ENCODE results near the gene C16orf96. TPM values are rescaled to one million over a fixed set of nuclear protein-coding genes. Genes with fewer than 3 reads are reported as not detected.
A peak's percentile ranks its signal among the peaks of the same experiment; 100 is the strongest.

The C16orf96 gene
- not detected in 2 replicates for total RNA-seq (2014; rRNA removed; shearing (Covaris generic))

DNA sequence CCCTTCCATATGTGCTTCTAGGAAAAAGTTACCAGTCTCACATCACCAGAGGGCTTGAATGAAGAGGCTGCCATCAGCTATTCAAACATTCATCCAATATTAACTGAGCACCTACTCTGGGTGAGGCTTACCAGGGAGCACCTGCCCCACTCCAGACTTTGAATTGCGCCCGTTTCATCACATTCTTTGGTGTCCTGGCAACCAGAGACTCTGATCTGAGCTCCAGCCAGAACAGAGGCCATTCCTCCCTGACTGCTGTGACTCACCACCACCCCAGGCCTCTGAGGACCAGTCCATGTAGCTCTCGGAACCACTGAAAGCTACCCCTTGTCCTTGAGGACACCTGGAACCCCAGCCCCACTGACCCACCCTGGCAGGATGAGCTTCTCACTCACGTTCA lies at the start of gene C16orf96:
C16orf96 (plus strand) TSS at position 229 of the 400 bp plus-strand sequence; CDS start at position 379, 150 bp downstream.
- DNase-seq (ENCODE audit: low spot score): peak; percentile 35

DNA sequence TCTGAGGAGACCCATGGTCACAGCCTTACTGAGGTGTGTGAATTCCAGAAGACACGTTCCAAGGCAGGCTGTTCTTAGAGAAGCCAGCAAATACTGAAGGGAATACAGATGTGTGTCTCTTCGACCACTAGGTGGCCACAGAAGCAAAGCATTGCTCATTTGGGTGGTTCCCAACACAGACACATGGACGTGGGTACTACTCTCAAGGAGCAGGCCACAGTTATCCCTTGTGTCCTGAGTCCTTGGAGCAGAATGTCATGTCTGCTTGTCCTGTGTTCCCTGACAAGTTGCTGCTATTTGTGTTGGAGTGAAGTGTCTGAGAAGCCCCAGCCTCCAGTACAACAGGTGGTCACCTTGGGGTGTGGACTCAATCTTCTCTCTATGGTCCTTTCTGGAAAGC lies 49.7 kb upstream of the C16orf96 start:
- peak; percentile 70 for DNase-seq (ENCODE audit: low spot score)

DNA sequence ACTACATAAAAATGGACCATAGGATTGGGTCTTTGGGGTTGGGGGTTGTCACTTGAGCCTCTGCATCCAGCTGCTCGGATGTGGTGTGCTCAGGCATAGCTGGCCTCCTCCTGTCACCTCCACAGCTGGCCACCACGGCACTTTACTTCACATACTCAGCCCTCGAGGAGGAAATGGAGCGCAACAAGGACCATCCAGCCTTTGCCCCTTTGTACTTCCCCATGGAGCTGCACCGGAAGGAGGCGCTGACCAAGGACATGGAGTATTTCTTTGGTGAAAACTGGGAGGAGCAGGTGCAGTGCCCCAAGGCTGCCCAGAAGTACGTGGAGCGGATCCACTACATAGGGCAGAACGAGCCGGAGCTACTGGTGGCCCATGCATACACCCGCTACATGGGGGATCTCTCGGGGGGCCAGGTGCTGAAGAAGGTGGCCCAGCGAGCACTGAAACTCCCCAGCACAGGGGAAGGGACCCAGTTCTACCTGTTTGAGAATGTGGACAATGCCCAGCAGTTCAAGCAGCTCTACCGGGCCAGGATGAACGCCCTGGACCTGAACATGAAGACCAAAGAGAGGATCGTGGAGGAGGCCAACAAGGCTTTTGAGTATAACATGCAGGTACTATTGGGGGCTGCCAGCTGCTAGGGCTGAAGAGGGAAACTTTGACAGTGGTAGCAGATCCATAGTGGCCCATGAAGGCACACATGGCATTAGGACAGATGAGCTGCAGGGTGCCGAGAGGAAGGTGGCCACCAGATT lies 48.4 kb upstream of the C16orf96 start:
- DNase-seq (ENCODE audit: low spot score): no peak

DNA sequence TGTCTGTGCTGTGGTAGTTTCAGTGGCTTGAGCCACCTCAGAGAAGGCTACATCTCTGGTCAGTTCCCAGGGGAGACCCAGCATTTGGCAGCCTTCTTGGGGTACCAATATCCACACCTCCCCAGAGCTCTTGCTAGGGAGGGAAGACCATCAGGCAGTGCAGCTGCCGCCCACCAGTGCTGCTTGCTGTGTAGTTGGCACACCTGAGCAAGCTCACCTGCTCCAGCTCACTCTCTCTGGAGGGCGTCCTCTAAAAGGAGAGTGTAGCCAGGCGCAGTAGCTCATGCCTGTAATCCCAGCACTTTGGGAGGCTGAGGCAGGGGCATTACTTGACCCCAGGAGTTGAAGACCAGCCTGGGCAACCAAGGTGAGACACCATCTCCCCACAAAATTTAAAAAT lies 47.3 kb upstream of the C16orf96 start:
- no peak for DNase-seq (ENCODE audit: low spot score)

DNA sequence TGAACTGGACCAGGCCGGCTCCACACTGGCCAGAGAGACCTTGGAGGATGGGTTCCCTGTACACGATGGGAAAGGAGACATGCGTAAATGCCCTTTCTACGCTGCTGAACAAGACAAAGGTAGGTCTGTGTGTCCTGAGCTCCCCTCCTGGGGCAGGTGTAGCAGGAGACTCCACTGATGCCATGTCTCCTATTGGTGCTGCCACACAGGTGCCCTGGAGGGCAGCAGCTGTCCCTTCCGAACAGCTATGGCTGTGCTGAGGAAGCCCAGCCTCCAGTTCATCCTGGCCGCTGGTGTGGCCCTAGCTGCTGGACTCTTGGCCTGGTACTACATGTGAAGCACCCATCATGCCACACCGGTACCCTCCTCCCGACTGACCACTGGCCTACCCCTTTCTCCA lies 46.7 kb upstream of the C16orf96 start:
- DNase-seq (ENCODE audit: low spot score): no peak

DNA sequence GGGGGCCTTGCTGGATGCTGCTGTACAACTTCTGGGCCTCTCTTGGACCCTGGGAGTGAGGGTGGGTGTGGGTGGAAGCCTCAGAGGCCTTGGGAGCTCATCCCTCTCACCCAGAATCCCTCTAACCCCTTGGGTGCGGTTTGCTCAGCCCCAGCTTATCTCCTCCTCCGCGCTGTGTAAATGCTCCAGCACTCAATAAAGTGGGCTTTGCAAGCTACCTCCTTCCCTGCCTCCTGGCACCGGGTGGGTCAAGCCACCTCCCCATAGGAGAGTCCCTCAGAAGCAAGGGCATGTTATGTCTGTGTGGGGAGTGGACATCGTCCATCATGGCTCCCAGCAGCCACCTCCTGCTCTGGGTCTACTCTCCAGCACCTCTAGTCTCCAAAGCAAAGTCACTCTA lies 46.0 kb upstream of the C16orf96 start:
- DNase-seq (ENCODE audit: low spot score): no peak

DNA sequence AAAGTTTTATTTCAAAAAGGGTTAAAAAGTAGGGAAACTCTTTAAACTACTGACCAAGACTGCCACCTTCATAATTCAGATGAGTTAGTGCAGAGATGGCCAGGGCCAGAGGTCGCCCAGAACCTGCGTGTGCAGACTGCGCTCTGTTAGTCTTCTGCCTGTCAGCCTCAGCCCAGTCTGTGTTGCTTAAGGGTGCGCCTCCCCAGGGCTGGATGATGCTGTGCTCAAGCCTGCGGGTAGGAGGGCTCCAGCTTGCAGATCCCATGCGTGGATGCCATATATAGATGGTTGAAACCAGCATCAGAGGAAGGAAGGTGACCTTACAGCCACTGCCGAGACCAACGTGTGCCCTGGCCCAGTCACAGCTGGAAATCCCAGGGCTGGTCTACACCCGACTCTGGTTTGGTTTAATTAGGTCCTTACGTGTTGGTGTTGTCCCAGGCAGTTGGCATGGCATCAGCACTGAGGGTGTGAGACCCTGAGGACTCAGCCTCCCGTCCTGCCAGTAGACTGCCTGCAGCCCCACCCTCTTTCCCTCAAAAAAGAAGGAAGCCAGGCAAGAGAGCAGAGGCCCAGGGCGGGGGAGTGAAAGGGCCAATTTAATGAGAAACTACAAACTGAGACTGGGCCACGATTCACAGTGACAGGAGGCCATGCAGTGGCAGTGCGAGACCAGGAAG lies 45.3 kb upstream of the C16orf96 start:
- DNase-seq (ENCODE audit: low spot score): no peak

DNA sequence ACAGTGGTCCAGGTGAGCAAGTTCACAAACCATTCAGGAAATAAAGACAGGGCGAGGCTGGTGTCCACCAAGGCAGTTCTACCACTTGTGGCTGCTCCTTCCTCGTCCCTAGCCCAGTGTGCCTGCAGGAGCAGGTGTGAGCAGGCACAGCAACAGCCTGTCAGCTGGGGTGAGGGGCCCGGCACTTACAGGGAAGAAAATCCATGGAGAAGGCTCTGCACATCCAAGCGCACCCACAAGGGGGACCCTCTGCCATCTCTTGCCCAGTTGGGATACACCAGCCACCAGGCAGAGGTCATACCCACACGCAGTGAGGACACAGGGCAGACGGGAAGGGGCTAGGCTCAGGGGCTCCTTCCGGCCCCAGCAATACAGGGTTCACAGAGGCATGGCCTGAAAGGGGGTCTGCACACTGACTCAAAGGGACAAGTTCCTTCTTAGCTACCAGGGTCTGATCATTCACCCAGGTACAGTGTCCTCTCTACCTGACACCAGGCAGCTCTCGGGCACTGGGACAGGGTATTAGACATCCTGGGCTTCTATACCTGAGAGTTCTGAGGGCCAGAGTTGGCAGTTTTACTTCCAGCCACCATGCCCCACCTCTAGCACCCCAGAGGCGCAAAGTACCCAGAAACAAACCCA lies 44.6 kb upstream of the C16orf96 start:
- peak; percentile 56 for DNase-seq (ENCODE audit: low spot score)

DNA sequence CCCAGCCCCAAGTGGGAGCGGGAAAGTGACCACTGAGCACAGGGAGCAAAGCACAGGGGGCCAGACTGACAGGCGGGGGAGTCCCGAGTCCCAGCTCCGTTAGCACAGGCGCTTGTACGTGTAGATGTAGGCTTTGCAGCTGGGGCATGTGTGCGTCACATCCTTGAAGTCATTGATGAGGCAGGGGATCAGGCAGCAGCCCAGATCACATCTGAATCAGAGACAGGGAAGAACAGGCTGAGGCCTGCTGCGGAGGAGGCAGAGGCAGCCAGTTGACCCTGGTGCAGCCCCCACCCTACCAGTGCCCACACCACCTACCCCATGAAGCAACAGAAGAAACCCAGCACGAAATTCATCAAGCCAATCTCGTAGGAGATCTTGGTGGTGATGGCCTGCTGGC lies 43.7 kb upstream of the C16orf96 start:
- DNase-seq (ENCODE audit: low spot score): no peak

DNA sequence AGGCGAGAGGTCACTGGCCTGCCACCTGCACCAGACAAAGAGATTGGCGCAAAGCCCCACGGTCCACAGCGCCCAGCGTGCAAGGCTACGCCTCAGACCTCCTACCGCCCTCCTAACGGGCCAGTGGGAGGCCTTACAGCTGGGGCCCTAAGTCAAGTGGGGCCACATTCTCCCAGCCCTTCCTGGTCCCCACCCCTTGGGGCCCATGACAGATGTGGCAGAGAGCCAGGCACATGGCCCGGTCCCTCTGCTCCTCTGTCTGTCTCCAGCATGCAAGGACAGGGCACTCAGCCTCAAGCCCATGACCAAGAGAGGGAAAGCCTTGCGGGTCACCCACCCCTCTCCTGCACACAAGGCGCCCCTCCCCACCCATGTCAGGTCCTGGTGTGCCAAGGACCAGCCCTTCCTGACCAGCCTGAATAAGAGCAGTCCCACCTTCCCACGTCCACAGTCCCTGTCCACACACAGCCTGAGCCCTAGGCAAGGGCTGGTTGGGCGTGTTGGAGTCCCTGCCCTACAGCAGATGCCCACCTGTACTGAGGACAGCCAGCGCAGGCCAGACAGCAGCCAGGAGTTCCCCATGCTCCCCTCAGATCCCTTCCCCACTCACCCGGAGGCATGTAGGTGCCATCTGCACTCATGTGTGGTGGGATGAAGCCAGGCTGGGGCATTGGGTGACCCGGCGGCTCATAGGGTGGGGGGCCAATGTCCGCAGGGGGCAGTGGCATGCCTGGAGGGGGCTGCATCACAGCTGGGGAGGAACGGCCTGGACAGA lies 42.9 kb upstream of the C16orf96 start:
- DNase-seq (ENCODE audit: low spot score): no peak

DNA sequence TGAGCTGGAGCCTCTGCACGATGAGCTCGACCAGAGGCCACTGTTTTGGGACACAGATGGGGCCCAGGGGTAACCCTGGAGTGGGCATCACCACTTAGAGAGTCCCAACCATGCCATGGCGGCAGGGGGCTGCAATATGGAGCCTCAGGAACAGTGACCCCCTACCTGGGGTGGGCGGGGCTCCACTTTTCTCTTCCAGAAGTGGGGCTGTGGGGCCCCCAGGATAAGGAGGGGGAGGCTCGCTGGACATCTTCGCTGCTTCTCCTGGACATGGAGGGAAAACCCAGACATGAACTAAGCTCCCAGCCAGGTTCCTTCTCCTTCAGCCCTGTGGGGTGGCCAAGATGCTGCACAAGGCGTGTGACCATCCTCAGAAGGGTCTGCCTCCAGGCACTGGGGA lies 42.3 kb upstream of the C16orf96 start:
- no peak for DNase-seq (ENCODE audit: low spot score)

DNA sequence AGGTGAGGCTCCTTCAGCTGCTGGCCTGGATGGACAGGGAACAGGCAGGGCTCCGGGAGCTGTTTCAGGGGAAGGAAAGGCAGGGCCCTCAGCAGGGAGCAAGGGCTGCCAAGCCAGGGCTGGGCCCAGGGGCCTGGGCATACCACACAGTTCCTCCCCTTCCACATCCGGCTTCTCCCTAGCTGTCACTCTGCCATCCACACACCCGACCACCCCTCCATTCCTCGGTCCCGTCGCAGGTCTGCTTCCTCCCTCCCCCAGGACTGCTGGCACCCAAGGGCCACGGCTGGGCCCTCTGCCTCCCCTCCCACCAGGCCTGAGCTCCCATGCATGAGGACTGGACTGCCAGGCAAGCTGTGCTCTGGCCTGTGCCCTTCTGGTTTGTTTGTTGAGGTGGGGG lies 41.5 kb upstream of the C16orf96 start:
- DNase-seq (ENCODE audit: low spot score): no peak

DNA sequence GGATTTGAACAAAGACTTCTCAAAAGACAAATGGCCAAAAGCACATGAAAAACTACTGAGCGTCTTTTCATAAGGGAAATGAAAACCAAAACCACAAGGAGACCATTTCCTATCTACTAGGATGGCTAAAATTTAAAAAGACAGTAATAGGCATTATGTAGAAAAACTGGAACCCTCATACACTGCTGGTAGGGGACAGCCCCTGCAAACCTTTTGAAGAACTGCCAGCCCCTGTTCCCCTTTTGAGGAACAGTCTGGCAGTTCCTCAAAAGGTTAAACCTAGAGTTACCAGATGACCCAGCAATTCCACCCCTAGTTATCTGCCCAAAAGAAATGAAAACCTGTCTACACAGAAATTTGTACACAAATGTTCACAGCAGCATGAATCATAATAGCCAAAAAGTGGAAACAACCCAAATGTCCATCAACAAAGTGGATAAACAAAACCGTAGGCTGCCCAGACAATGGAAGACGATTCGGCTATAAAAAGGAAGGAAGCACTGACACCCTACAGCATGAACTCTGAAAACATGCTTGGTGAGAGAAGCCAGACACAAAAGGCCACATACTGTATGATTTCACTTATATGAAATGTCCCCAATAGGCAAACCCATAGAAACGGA lies 40.4 kb upstream of the C16orf96 start:
- DNase-seq (ENCODE audit: low spot score): no peak

DNA sequence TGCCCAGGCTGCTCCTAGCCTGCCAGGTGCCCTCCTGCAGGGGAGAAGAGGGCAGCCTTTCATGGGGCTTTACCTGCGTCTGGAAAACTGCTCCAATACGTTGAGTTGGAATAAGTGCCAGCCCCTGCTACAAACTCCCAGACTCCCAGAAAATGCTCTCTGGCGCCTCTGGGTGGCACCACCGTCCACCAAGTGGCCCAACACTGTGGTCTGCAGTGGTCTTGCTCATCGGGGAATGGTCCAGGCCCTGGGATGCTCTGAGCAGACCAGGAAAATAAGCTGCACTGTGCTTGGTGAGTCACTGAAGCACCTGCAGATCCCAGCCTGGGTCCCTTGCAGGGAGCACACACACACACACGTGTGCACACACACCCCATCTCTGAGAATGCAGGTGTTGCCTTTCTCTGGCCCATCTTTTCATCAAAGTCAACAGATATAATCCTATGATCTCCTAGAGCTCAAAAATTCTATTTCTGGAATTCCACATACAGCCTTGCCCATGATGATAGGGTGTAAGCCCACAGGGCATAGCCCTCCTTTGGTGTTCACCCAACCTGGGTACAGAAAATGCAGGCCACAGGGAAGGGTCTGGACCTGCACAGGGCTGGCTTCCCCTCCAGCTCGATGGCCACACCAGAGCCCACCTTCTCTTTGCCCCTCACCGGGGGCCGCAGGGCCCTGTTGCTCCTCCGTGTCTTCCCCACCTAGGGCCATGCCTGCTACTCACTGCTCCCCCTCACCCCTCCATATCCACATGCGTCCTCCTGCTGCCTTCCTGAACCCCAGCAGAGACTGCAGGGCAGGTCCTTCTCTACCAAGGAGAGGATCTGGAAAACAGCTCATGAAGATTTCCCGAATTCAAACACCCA lies 38.1 kb upstream of the C16orf96 start:
- DNase-seq (ENCODE audit: low spot score): peak; percentile 30

DNA sequence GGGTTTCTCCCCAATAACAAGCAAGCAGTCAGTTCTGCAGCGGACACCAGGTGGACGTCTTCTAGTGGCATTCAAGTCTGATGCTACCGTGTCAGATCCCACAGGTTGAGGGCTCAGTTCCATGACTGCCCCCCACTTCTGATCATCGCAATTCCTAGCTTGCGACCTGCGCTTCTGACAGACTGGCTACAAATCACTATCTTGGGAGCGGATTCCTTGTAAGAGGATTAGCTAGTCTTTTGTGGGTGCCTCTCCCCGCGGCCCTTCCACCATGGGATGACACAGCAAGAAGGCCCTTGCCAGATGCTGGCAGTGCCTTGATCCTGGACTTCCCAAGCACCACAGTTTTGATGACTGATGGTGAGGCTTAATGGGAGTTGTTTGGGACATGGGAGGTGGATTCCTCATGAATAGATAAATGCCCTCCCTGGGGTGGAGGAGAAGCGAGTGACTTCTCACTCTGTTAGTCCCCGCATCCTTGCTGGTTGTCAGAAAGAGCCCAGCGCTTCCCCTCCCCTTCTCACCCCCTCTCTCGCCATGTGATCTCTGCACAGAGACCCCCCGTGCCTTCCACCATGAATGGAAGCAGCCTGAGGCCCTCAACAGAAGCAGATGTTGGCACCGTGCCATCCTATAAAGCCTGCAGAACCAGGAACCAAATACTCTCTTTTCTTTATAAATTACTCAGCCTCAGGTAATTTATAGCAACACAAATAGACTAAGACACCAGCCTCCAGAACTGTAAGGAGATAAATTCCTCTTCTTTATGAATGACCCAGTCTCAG lies 36.7 kb upstream of the C16orf96 start:
- DNase-seq (ENCODE audit: low spot score): no peak

DNA sequence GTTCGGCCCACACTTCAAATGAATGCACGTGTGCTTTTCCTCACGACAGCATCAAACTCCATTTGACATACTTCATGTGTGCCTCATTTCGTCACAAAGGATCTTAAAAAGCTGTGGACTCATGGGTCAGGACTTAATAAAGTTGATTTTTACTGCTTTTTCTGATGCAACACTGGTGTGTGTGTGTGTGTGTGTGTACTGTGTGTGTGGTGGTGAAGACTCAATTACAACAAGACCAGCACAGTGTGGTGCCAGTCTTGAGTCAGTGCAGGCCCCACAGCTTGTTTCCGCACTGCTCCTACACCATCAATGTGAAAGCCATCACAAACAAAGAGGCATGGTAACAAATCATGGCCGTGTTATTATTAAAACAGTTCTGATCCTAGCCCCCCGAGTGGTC lies 35.2 kb upstream of the C16orf96 start:
- DNase-seq (ENCODE audit: low spot score): no peak

DNA sequence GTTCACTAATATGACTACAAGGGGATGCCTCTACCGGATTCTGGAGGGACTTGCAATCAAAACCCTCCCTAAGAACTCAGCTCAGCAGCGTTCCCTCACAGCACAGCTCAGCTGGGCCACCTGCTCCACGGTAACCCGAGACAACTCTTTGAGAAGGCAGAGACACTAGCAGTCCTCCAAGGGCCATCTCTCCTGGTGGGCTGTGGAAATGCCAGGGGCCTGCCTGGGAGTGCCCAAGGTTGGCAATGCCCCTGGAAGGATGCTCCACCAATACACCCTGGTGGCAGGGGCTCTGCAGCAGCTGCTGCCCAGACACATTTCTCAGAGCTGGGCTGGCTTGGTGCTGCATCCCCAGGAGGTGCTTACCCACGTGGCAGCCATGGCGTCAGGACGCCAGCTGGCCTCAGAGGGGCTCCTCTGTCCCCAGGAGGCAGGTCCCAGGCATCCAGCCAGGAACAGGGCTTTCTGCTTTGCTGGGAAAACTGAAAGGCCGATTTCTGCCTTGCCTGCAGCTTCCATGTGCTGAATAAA lies 34.0 kb upstream of the C16orf96 start:
- DNase-seq (ENCODE audit: low spot score): no peak

DNA sequence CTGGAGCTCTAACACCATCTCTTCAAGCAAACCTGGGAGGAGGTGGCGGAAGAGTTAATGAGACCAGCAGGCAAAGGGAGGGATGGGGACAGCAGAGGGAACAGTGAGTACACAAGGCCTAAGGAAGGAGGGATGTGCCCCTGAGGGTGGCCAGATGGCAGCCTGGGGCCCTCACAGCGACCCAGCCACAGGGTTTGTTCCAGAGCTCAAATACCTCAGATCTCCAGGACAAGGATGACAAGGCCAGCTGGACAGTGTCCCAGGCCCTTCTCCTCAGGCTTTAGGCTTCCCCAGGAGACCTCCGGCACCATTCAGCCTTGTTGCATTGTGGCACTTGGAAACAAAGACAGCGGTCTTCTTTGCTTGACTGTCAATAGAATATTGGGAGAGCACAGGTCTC lies 32.5 kb upstream of the C16orf96 start:
- DNase-seq (ENCODE audit: low spot score): no peak

DNA sequence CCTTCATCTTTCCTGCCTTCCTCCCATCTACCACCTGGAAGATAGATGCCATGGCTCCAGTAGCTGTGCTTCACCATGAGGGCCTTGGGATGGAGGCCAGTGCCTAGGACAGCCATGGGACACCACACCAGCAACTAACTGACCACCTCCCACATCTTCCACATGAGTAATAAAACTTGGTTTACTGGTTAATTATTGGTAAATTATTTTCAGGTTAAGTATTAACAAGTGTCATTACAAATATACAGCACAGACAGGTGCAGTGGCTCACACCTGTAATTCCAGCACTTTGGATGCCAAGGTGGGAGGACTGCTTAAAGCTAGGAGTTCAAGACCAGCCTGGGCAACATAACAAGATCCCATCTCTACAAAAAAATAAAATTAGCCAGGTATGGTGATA lies 31.6 kb upstream of the C16orf96 start:
- DNase-seq (ENCODE audit: low spot score): no peak

DNA sequence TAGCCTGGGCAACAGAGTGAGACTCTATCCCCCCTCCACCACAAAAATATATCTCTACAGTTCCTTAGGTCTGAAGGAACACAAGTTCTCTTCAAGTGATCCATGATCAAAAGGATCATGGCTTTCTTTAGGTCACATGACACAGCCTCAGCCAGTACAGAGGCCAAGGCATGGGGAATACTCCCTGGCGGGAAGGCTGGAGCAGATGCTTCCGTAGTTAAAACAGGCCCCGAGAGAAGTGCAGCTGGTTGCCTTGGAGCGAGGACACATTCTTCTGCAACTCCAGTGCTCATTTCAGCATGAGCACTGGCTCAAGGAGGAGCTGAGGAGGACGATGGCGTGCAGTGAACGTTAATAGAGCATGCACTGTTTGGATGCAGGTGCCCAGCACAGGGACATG lies 31.1 kb upstream of the C16orf96 start:
- no peak for DNase-seq (ENCODE audit: low spot score)

Measured in A172 (cell line).